Naive thymus-derived CD4-positive, alpha-beta T cell (primary cell): Measurements from ENCODE around the gene UMODL1. TPM values are rescaled to one million over a fixed set of nuclear protein-coding genes. Genes with fewer than 3 reads are reported as not detected.

Experiments
- ATAC-seq: fragments of 150-1000 bp; cut with Tn5 transposase; 2 replicates; pipeline ENCODE4 v1.10.0; 2021; ENCODE audit warnings: mild to moderate bottlenecking, moderate library complexity
- CTCF ChIA-PET: fragments of 350-600 bp; sonication (Branson Sonifier 250); formaldehyde crosslinking; loops from one replicate; lab custom pipeline; 2021; ENCODE audit warnings: antibody characterized with exemption; lab: Charles Lee
- POLR2A ChIA-PET: fragments of 350-600 bp; sonication (Branson Sonifier 250); formaldehyde crosslinking; loops from one replicate; lab custom pipeline; 2021; ENCODE audit warnings: antibody characterized with exemption, inconsistent platforms; lab: Charles Lee
- DNase-seq, 9 donors: peaks; one replicate each; pipeline versions ENCODE4 v3.0.0 to v3.0.0-alpha.2; 2020 to 2022; ENCODE audit warnings: mixed read lengths in 1 of 9
- H3K27ac ChIP-seq: one replicate; pipeline ENCODE4 v1.7.0; 2013; ENCODE audit warnings: mild to moderate bottlenecking, low read depth, low read length, moderate library complexity
- H3K27me3 ChIP-seq, 2 donors: one replicate each; pipeline ENCODE4 v1.7.0; 2013; ENCODE audit warnings: low read length in 2 of 2, mild to moderate bottlenecking in 2 of 2, moderate library complexity in 2 of 2; ENCODE audit not compliant: control insufficient read depth in 2 of 2, insufficient read depth in 2 of 2
- H3K36me3 ChIP-seq, 3 experiments: 1 replicate in 2 of 3; 2 replicates in 1 of 3; pipeline ENCODE4 v1.7.0; 2013; ENCODE audit warnings: low read length in 3 of 3, mild to moderate bottlenecking in 3 of 3, moderate library complexity in 1 of 3; ENCODE audit not compliant: insufficient read depth in 3 of 3, control insufficient read depth in 2 of 3
- H3K4me1 ChIP-seq, 2 donors: one replicate each; pipeline ENCODE4 v1.7.0; 2013; ENCODE audit warnings: low read length in 2 of 2, mild to moderate bottlenecking in 2 of 2, moderate library complexity in 1 of 2; ENCODE audit not compliant: control insufficient read depth in 2 of 2, insufficient read depth in 2 of 2
- H3K4me3 ChIP-seq: 2 replicates; pipeline ENCODE4 v1.7.0; 2013; ENCODE audit warnings: mild to moderate bottlenecking, low read length
- H3K9me3 ChIP-seq, 3 experiments: 1 replicate in 2 of 3; 2 replicates in 1 of 3; pipeline ENCODE4 v1.7.0; 2013; ENCODE audit warnings: low read length in 3 of 3; ENCODE audit not compliant: control insufficient read depth in 2 of 3
- H3K27ac Mint-ChIP-seq, 9 donors: one replicate each; pipeline ENCODE4 v1.8.0; 2020 to 2022; ENCODE audit warnings: mixed read lengths in 9 of 9, mild to moderate bottlenecking in 8 of 9, moderate library complexity in 5 of 9, inconsistent platforms in 2 of 9
- H3K27me3 Mint-ChIP-seq, 5 donors: one replicate each; pipeline ENCODE4 v1.8.0; 2021 to 2022; ENCODE audit warnings: mixed read lengths in 5 of 5, mild to moderate bottlenecking in 1 of 5
- H3K36me3 Mint-ChIP-seq, 5 donors: one replicate each; pipeline ENCODE4 v1.8.0; 2020 to 2022; ENCODE audit warnings: mixed read lengths in 5 of 5, mild to moderate bottlenecking in 3 of 5, inconsistent platforms in 1 of 5
- H3K4me1 Mint-ChIP-seq, 7 donors: one replicate each; pipeline ENCODE4 v1.8.0; 2020 to 2022; ENCODE audit warnings: mixed read lengths in 7 of 7, mild to moderate bottlenecking in 3 of 7, inconsistent platforms in 1 of 7
- H3K4me3 Mint-ChIP-seq, 10 donors: one replicate each; pipeline ENCODE4 v1.8.0; 2020 to 2022; ENCODE audit warnings: mild to moderate bottlenecking in 10 of 10, mixed read lengths in 10 of 10, moderate library complexity in 6 of 10, inconsistent platforms in 2 of 10
- H3K9me3 Mint-ChIP-seq, 11 donors: one replicate each; pipeline ENCODE4 v1.8.0; 2020 to 2022; ENCODE audit warnings: mixed read lengths in 11 of 11, mild to moderate bottlenecking in 4 of 11, inconsistent platforms in 1 of 11, moderate library complexity in 1 of 11
- intact Hi-C, 2 donors: fragments of 100-400 bp; cut with micrococcal nuclease; formaldehyde crosslinking; loops; one replicate each; pipeline ENCODE4 v1.15.1; 2023
- polyA plus RNA-seq, 2 donors: library from polyadenylated mRNA; unstranded; fragments of 300-500 nt; fragmentation: Illumina TruSeq; gene quantifications; one replicate each; pipeline ENCODE4 v1.2.3, GENCODE V29; 2021
- total RNA-seq, 6 experiments: library from RNA in 5 of 6; stranded (reverse) in 5 of 6; gene quantifications; 1 replicate in 5 of 6; 2 replicates in 1 of 6; pipeline ENCODE4 v1.2.3 and lab custom pipeline; 2021 to 2026

UMODL1 gene
- total and polyA plus RNA-seq, 7 experiments from 2014 or later, result 0.11 to 1.7 (median 0.66) TPM; not detected in 1

DNA sequence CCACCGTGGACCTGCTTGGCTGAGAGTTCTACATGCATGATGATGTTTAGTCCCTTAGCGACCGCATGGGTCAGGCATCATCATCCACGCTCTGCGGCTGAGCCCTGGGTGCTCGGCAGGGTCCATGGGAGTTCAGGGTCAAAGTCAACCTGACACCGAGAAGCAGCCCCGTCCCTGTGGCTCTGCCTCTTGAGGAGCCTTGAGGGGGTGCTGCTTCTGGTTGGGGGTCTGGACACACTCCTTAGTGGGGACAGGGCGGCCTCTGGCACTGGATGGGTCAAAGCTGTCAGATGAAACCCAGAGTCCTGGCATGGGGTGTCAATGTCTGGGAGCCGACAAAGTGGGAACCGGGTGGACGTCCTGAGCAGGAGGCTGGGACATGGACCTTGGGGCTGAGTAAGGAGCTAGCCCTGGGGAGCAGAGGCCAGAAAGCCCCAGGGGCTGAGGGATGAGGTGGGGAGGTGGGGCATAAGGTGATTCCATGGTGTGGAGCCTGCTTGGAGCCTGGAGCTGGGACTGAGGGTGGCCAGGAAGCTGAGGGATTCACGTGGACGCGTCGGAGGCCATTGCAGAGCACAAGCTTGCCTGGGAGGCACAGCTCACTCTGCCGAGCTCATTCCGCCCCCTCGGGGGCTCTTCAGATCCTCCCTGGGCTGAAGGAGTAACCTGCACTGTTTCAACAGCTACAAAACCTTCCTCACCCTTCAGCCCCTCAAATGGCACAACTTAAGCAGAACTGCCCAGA, 53.9 kb downstream of the UMODL1 start:
- Histone ChIP-seq H3K4me1 (no peaks in the 10 kb centered on the region), H3K36me3 (no peaks in the 10 kb centered on the region), H3K4me3 (no peak overlapping the region), H3K27ac (no peak overlapping the region), H3K9me3 (no peaks in the 10 kb centered on the region), H3K27me3 (no peaks in the 10 kb centered on the region)
- H3K4me1 Mint-ChIP-seq, result peaks cover 7 to 17% (median 15%) of the 10 kb centered on the region in 7 donors
- H3K27me3 Mint-ChIP-seq, result peaks cover 17 to 43% (median 38%) of the 10 kb centered on the region in 5 donors
- H3K36me3 Mint-ChIP-seq, result peaks cover 0 to 5% (median 0%) of the 10 kb centered on the region in 5 donors
- intact Hi-C loops, result no loop called here
- ATAC-seq, result no peak
- no peak for DNase-seq
- H3K4me3 Mint-ChIP-seq, result no peak overlapping the region
- no peak overlapping the region for H3K27ac Mint-ChIP-seq
- H3K9me3 Mint-ChIP-seq, result no peaks in the 10 kb centered on the region
- POLR2A ChIA-PET, result interaction anchor here (0.5 kb wide), 1 partner anchor 268 kb away, joined by 3 read pairs; no protein-coding TSS in a partner anchor
- CTCF ChIA-PET, result interaction anchor here (0.9 kb wide), 1 partner anchor 17 kb away, joined by 4 read pairs; no protein-coding TSS in a partner anchor

DNA sequence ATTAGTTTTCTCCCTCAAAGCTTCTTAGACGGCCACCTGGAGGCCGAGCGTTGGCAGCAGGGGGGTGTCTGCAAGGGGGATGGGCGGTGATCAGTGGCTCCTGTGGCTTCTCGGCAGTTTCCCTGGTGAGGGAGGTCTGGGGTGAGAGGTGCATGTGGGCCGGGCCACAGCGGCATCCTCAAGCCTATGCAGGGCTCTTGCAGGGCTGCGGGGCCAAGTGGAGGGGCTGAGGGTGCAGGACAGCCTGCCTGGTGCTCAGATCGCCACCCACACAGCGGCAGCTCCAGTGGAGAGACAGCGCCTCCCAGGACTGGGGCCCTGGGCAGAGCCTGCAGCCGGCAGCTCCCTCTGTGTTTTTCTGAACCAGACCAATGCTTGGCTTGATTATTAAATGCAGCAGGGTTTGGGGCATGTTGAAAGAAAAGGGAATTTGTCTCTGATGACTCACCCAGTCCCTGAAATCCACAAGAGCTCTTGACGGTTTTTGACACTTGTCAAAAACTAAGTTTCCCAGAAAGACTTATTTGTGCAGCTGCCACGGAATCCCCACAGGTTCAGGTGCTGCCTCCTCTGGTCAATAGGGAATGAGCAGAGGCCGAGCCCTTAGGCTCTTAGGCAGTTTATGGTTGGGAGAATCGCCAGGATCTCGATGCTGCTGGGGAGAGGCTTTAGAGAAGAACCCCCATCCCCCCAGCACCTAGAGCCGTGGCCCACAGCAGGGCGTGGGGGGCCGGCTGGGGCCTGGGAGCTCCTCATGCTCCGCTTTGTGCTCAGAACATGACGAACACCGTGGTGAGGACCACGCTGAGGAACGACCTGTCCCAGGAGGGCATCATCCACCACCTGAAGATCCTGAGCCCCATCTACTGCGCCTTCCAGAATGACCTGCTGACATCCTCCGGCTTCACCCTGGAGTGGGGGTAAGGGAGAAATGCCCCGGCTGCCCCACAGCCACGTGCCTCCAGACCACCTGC, 54.7 kb downstream of the UMODL1 start:
- H3K9me3 ChIP-seq, result no peaks in the 10 kb centered on the region
- Mint-ChIP-seq H3K9me3 (no peaks in the 10 kb centered on the region), H3K4me3 (no peak overlapping the region), H3K27ac (no peak overlapping the region), H3K4me1 (peaks cover 7 to 15% (median 12%) of the 10 kb centered on the region in 7 donors), H3K27me3 (peaks cover 9 to 38% (median 31%) of the 10 kb centered on the region in 5 donors), H3K36me3 (peaks cover 0 to 5% (median 0%) of the 10 kb centered on the region in 5 donors)
- H3K4me3 ChIP-seq, result no peak overlapping the region
- ChIA-PET CTCF (interaction anchor here (0.9 kb wide), 1 partner anchor 18 kb away, joined by 4 read pairs; no protein-coding TSS in a partner anchor), POLR2A (interaction anchor here (0.5 kb wide), 1 partner anchor 267 kb away, joined by 3 read pairs; no protein-coding TSS in a partner anchor)
- DNase-seq, result no peak
- H3K36me3 ChIP-seq, result no peaks in the 10 kb centered on the region
- intact Hi-C loops, result no loop called here
- H3K27me3 ChIP-seq, result no peaks in the 10 kb centered on the region
- no peaks in the 10 kb centered on the region for H3K4me1 ChIP-seq
- ATAC-seq, result peak; percentile 16
- H3K27ac ChIP-seq, result no peak overlapping the region

DNA sequence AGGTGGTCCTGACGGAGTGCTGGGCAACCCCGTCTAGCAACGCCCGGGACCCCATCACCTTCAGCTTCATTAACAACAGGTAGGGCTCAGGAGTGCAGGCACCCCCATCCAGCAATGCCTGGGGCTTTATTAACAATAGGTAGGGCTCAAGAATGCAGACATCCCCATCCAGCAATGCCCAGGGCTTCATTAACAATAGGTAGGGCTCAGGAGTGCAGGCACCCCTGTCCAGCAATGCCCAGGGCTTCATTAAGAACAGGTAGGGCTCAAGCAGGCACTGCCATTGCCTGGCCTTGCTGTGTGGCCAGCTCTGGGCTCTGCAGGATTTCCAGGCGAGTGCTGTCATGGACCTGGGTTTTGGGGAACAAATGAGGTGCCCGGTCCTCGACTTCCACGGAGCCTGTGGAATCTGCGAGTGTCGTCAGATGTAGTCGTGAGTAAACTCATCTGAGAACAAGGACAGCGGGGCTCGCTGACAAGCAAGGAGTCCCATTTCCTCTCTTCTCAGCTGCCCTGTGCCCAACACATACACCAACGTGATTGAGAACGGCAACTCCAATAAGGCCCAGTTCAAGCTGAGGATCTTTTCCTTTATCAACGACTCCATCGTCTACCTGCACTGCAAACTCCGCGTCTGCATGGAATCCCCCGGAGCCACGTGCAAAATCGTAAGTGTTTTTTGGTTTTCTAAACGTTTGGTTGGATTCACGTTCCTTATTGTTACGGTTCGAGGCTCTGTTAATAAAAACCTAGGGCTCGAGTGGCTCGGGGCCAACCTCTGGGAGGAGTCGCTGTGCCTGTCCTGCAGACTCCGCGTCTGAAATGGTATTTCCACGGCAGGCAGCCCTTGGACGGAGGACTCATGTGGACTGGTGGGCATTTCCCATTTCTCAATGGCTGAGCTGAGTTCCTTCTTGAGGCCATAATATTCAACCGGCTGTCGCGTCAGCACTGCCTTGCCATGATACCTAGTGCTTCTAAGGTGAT, 56.3 kb downstream of the UMODL1 start:
- H3K9me3 Mint-ChIP-seq, result no peaks in the 10 kb centered on the region
- Histone ChIP-seq H3K4me1 (no peaks in the 10 kb centered on the region), H3K9me3 (no peaks in the 10 kb centered on the region), H3K27me3 (no peaks in the 10 kb centered on the region), H3K4me3 (no peak overlapping the region), H3K27ac (no peak overlapping the region), H3K36me3 (no peaks in the 10 kb centered on the region)
- CTCF ChIA-PET, result no interaction called here
- H3K27ac Mint-ChIP-seq, result no peak overlapping the region
- intact Hi-C loops, result no loop called here
- H3K4me1 Mint-ChIP-seq, result peaks cover 6 to 14% (median 7%) of the 10 kb centered on the region in 7 donors
- DNase-seq (no peak), ATAC-seq (no peak)
- H3K36me3 Mint-ChIP-seq, result peaks cover 0 to 5% (median 0%) of the 10 kb centered on the region in 5 donors
- no peak overlapping the region for H3K4me3 Mint-ChIP-seq
- POLR2A ChIA-PET, result no interaction called here
- peaks cover 0 to 24% (median 18%) of the 10 kb centered on the region in 5 donors for H3K27me3 Mint-ChIP-seq

DNA sequence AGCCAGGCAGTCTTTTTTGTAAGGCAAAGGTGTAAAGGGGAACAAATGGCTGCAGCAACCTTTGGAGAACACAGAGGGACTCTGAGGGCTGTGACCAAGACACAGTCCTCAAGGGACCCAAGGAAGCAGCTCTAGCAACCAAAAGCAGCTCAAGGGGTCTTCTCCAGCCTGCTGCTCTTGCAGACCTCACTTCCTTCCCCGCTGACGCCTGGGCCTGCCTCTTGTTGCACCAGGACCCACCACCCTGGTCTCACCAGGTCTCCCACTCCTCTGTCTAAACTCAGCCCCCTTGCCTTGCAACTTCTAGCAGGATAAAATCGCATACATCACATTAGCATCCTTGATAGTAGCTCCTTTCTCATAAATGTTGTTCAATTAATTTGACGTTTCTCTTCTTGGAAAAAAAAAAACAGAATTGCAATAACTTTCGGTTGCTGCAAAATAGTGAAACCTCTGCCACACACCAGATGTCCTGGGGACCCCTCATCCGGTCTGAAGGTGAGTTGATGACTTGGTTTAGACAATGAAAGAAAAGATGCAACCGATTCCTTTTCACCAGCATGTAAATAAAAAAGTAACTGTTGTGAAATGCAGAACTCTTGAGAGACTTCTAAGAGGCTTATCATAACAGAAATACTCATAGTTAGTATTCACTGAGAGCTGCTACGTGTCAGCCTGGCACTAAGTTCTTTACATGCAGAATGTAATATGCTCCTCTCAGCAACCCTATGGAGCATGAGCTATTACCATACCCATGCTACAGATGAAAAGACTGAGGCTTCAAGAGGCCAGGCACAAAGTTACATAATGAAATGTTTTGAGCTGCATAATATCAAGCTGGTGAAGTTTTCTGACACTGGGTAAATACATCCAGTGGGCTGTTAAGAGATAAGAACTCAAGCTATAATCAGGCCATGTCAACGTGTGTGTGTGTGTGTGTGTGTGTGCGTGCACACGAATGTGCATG, 58.5 kb downstream of the UMODL1 start:
- CTCF ChIA-PET, result interaction anchor here (0.6 to 1.3 kb wide), 3 partner anchors 12 to 21 kb away, joined by 3 to 7 read pairs (median 4); no protein-coding TSS in a partner anchor

DNA sequence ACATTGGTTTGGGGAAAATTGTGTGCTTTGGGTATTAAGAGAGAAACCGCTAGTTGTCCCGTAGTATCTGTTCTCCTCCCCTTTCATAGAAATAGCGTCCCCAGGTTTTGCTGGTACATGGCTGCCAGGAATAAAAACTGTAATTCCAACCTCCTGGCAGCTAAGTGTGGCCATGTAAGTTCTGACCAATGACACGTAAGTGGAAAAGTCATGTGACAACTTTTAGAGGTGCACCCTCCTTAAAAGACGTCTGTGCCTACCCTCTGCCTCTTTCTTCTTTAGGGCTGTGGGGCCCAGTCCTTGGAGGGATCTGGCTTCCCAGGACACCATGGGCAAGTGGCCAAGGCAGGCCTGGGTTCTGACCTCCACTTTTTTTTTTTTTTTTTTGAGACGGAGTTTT, 59.3 kb downstream of the UMODL1 start:
- Histone ChIP-seq H3K36me3 (no peaks in the 10 kb centered on the region), H3K9me3 (no peaks in the 10 kb centered on the region), H3K27me3 (no peaks in the 10 kb centered on the region), H3K27ac (no peak overlapping the region), H3K4me1 (no peaks in the 10 kb centered on the region), H3K4me3 (no peak overlapping the region)
- peak overlapping the region in 1 of 9 donors; percentile 36 for H3K27ac Mint-ChIP-seq
- intact Hi-C loops, result no loop called here
- ATAC-seq, result no peak
- H3K4me1 Mint-ChIP-seq, result peaks cover 0 to 5% (median 0%) of the 10 kb centered on the region in 7 donors
- H3K9me3 Mint-ChIP-seq, result no peaks in the 10 kb centered on the region
- CTCF ChIA-PET, result interaction anchor here (1.1 to 1.3 kb wide), 2 partner anchors 13 to 22 kb away, joined by 3 to 7 read pairs; no protein-coding TSS in a partner anchor
- H3K36me3 Mint-ChIP-seq, result no peaks in the 10 kb centered on the region
- POLR2A ChIA-PET, result no interaction called here
- H3K27me3 Mint-ChIP-seq, result peaks cover 0 to 12% (median under 1%) of the 10 kb centered on the region in 5 donors
- H3K4me3 Mint-ChIP-seq, result no peak overlapping the region
- DNase-seq, result no peak

More for the DNA sequence above, 58.5 kb downstream of the UMODL1 start:
- Histone ChIP-seq H3K4me3 (no peak overlapping the region), H3K9me3 (no peaks in the 10 kb centered on the region), H3K27me3 (no peaks in the 10 kb centered on the region), H3K36me3 (no peaks in the 10 kb centered on the region), H3K27ac (no peak overlapping the region), H3K4me1 (no peaks in the 10 kb centered on the region)
- H3K4me3 Mint-ChIP-seq, result no peak overlapping the region
- no peak overlapping the region for H3K27ac Mint-ChIP-seq
- ATAC-seq (no peak), DNase-seq (no peak)
- H3K9me3 Mint-ChIP-seq, result no peaks in the 10 kb centered on the region
- intact Hi-C loops, result no loop called here
- H3K27me3 Mint-ChIP-seq, result peaks cover 0 to 12% (median 8%) of the 10 kb centered on the region in 5 donors
- H3K4me1 Mint-ChIP-seq, result peaks cover 0 to 5% (median 0%) of the 10 kb centered on the region in 7 donors
- POLR2A ChIA-PET, result interaction anchor here (0.6 kb wide), 1 partner anchor 685 kb away, joined by 3 read pairs; no protein-coding TSS in a partner anchor
- H3K36me3 Mint-ChIP-seq, result no peaks in the 10 kb centered on the region
